Esophagus muscularis mucosa (tissue), 4 donors: ENCODE results near the gene TNS1. TPM values are rescaled to one million over a fixed set of nuclear protein-coding genes. Genes with fewer than 3 reads are reported as not detected.
A peak's percentile ranks its signal among the peaks of the same experiment; 100 is the strongest.

Experiments used
- DNase-seq: peaks from one replicate; pipeline ENCODE4 v3.0.0-alpha.2; 2017; ENCODE audit errors: extremely low spot score
- H3K27ac ChIP-seq, 4 donors: fragments of 200-600 bp; sonication (generic); replicated peaks in 1 of 4; 1 replicate in 3 of 4; 2 replicates in 1 of 4; pipeline ENCODE4 v1.5.1; 2016 to 2019; ENCODE audit warnings: mild to moderate bottlenecking in 1 of 4
- H3K27me3 ChIP-seq, 4 donors: fragments of 200-600 bp; sonication (generic); one replicate each; pipeline versions ENCODE4 v1.5.1 to v1.6.0; 2016 to 2019
- H3K36me3 ChIP-seq, 4 donors: fragments of 200-600 bp; sonication (generic); one replicate each; pipeline ENCODE4 v1.5.1; 2016 to 2019
- H3K4me1 ChIP-seq, 4 donors: fragments of 200-600 bp; sonication (generic); one replicate each; pipeline ENCODE4 v1.5.1; 2016 to 2019
- H3K4me3 ChIP-seq, 4 donors: fragments of 200-600 bp; sonication (generic); 1 replicate in 2 of 4; 2 replicates in 2 of 4; pipeline ENCODE4 v1.5.1; 2016 to 2019; ENCODE audit warnings: mild to moderate bottlenecking in 4 of 4, moderate library complexity in 1 of 4
- H3K9me3 ChIP-seq, 4 donors: fragments of 200-600 bp; sonication (generic); 1 replicate in 3 of 4; 2 replicates in 1 of 4; pipeline ENCODE4 v1.5.1; 2016 to 2019
- CTCF ChIP-seq, 3 experiments: fragments of 200-600 bp in 2 of 3; fragments of 450-650 bp in 1 of 3; sonication (generic) in 2 of 3; IDR thresholded peaks; one replicate each; pipeline ENCODE4 v1.5.1; 2017 to 2019; ENCODE audit warnings: antibody characterized with exemption in 3 of 3, mild to moderate bottlenecking in 2 of 3, moderate library complexity in 1 of 3
- EP300 ChIP-seq: sonication (generic); formaldehyde crosslinking; IDR thresholded peaks from one replicate; pipeline ENCODE4 v1.6.1; 2017; ENCODE audit warnings: antibody characterized with exemption
- POLR2A ChIP-seq: fragments of 450-650 bp; IDR thresholded peaks from one replicate; pipeline ENCODE4 v1.6.1; 2017; ENCODE audit warnings: antibody characterized with exemption, moderate library complexity, mild to moderate bottlenecking, low read depth
- POLR2AphosphoS5 ChIP-seq, 2 donors: sonication (generic); formaldehyde crosslinking; IDR thresholded peaks; one replicate each; pipeline ENCODE4 v1.6.1; 2017; ENCODE audit warnings: antibody characterized with exemption in 2 of 2
- WGBS: methylation state at CpG from one replicate; pipeline ENCODE4 v1.1.5; 2018; 5-methylcytosine and 5-hydroxymethylcytosine counted together
- intact Hi-C: fragments of 100-400 bp; cut with DNase I; formaldehyde crosslinking; loops from one replicate; pipeline ENCODE4 v1.15.1; 2023
- total RNA-seq, 4 donors: library from RNA; depleted of rRNA; stranded (reverse); fragments of >200 nt; gene quantifications; one replicate each; pipeline versions ENCODE4 v1.1.0 to v1.2.1, GENCODE V29; 2016

The TNS1 gene
- total RNA-seq, 4 donors from 2014 or later = 1,001 to 2,170 (median 1,411) TPM

GRCh38 chr2:217970206-217970605 is 32.6 kb downstream of the TNS1 start:
- intact Hi-C loops = no loop called here
- no peaks in the 10 kb centered on the region for H3K36me3 ChIP-seq
- no peaks in the 10 kb centered on the region for H3K9me3 ChIP-seq
- no peak for DNase-seq
- H3K4me3 ChIP-seq = no peak overlapping the region
- H3K27me3 ChIP-seq = no peaks in the 10 kb centered on the region
- TF ChIP-seq EP300 (no peak), POLR2AphosphoS5 (IDR thresholded peaks at IDR 0.05) (peak in 1 of 2 donors; percentile 14)
- peak overlapping the region; percentile 26 to 89 (median 36) for H3K27ac ChIP-seq
- H3K4me1 ChIP-seq = peaks cover 47 to 90% (median 87%) of the 10 kb centered on the region in 4 donors

- 90% methylated on average over 1 of the region's 1 CpG for WGBS
- intact Hi-C loops = no loop called here
- H3K27me3 ChIP-seq = no peaks in the 10 kb centered on the region
- no peaks in the 10 kb centered on the region for H3K36me3 ChIP-seq
- H3K4me3 ChIP-seq = no peak overlapping the region
- TF ChIP-seq CTCF (IDR thresholded peaks at IDR 0.05) (no peak), POLR2A (no peak), POLR2AphosphoS5 (IDR thresholded peaks at IDR 0.05) (no peak), EP300 (no peak)
- no peak for DNase-seq
- peak overlapping the region; percentile 26 to 89 (median 36) for H3K27ac ChIP-seq
- H3K9me3 ChIP-seq = no peaks in the 10 kb centered on the region
- H3K4me1 ChIP-seq = peaks cover 50 to 91% (median 87%) of the 10 kb centered on the region in 4 donors
Measured at GRCh38 chr2:217969588-217969987, 33.2 kb downstream of the TNS1 start.

- DNase-seq = no peak
- Histone ChIP-seq H3K4me1 (peaks cover 51 to 91% (median 87%) of the 10 kb centered on the region in 4 donors), H3K36me3 (no peaks in the 10 kb centered on the region), H3K4me3 (no peak overlapping the region), H3K27ac (peak overlapping the region in 3 of 4 donors; percentile 30 to 89 (median 40)), H3K27me3 (no peaks in the 10 kb centered on the region), H3K9me3 (no peaks in the 10 kb centered on the region)
- WGBS = 45% methylated on average over 1 of the region's 1 CpG
- intact Hi-C loops = no loop called here
- no peak for TF ChIP-seq EP300
- TF ChIP-seq POLR2A = no peak
- TF ChIP-seq POLR2AphosphoS5 (IDR thresholded peaks at IDR 0.05) = no peak
- no peak for TF ChIP-seq CTCF (IDR thresholded peaks at IDR 0.05)
Measured at GRCh38 chr2:217968023-217968422, 34.8 kb downstream of the TNS1 start.

- Histone ChIP-seq H3K4me3 (peak overlapping the region in 3 of 4 donors; percentile 24 to 44 (median 27)), H3K27me3 (no peaks in the 10 kb centered on the region), H3K9me3 (no peaks in the 10 kb centered on the region), H3K36me3 (no peaks in the 10 kb centered on the region), H3K27ac (peak overlapping the region; percentile 87 to 97 (median 93)), H3K4me1 (peaks cover 39 to 90% (median 84%) of the 10 kb centered on the region in 4 donors)
- no peak for DNase-seq
- peak; percentile 4 to 18 for TF ChIP-seq POLR2AphosphoS5 (IDR thresholded peaks at IDR 0.05)
- no peak for TF ChIP-seq EP300
- 57% methylated on average over 10 of the region's 10 CpGs for WGBS
- intact Hi-C loops = no loop called here
Measured at GRCh38 chr2:217966423-217967070, 36.2 kb downstream of the TNS1 start.

GRCh38 chr2:217964275-217965161 is 38.3 kb downstream of the TNS1 start:
- H3K4me1 ChIP-seq = peaks cover 57 to 97% (median 87%) of the 10 kb centered on the region in 4 donors
- H3K27me3 ChIP-seq = no peaks in the 10 kb centered on the region
- TF ChIP-seq CTCF (IDR thresholded peaks at IDR 0.05) = no peak
- TF ChIP-seq EP300 = no peak
- TF ChIP-seq POLR2AphosphoS5 (IDR thresholded peaks at IDR 0.05) = no peak
- no peak for TF ChIP-seq POLR2A
- peak overlapping the region; percentile 1 to 27 (median 20) for H3K4me3 ChIP-seq
- no peaks in the 10 kb centered on the region for H3K36me3 ChIP-seq
- no peaks in the 10 kb centered on the region for H3K9me3 ChIP-seq
- intact Hi-C loops = no loop called here
- 55% methylated on average over 20 of the region's 21 CpGs for WGBS
- DNase-seq = no peak
- H3K27ac ChIP-seq = peak overlapping the region; percentile 87 to 97 (median 93)
